Measurements from ENCODE around the gene STK32B.

The STK32B gene

GRCh38 chr4:5128569-5128968, 77.3 kb downstream of the STK32B start:
- intact Hi-C loops (cut with micrococcal nuclease) = no loop called here
- Mint-ChIP-seq H3K9me3 (peaks cover 14% of the 10 kb centered on the region), H3K27me3 (no peaks in the 10 kb centered on the region), H3K4me1 (ENCODE audit: low read depth) (no peaks in the 10 kb centered on the region), H3K36me3 (ENCODE audit: low read depth) (no peaks in the 10 kb centered on the region), H3K4me3 (no peak overlapping the region), H3K27ac (no peak overlapping the region)

DNA sequence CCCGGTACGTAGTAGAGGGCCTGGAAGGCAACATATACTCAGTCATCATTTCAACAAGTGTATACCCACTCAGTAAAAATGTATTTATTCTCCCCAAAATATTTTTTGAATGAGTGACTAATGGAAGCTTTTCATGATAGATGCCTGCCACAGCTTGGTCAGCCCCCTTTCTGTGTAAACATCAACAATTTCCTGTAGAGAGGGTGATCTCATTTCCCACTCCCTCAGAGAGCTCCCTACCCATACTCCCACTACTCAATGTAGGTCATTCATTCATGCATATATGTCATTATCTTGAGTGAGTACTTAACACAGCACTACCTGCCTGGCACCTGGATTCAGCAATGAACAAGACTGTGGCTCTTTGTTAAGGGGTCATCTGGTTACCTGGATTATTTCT, 81.9 kb downstream of the STK32B start:
- intact Hi-C loops (cut with micrococcal nuclease) = no loop called here
- H3K9me3 Mint-ChIP-seq = peaks cover 14% of the 10 kb centered on the region
- no peaks in the 10 kb centered on the region for H3K27me3 Mint-ChIP-seq
- H3K4me3 Mint-ChIP-seq = no peak overlapping the region
- H3K4me1 Mint-ChIP-seq (ENCODE audit: low read depth) = no peaks in the 10 kb centered on the region
- H3K27ac Mint-ChIP-seq = no peak overlapping the region
- no peaks in the 10 kb centered on the region for H3K36me3 Mint-ChIP-seq (ENCODE audit: low read depth)

GRCh38 chr4:5133933-5134594, 82.8 kb downstream of the STK32B start:
- no peak overlapping the region for H3K4me3 Mint-ChIP-seq
- intact Hi-C loops (cut with micrococcal nuclease) = no loop called here

GRCh38 chr4:5134620-5135019, 83.3 kb downstream of the STK32B start:
- Mint-ChIP-seq H3K4me1 (ENCODE audit: low read depth) (no peaks in the 10 kb centered on the region), H3K4me3 (no peak overlapping the region), H3K27me3 (no peaks in the 10 kb centered on the region), H3K27ac (no peak overlapping the region), H3K9me3 (peaks cover 14% of the 10 kb centered on the region), H3K36me3 (ENCODE audit: low read depth) (no peaks in the 10 kb centered on the region)
- intact Hi-C loops (cut with micrococcal nuclease) = no loop called here

More at GRCh38 chr4:5133933-5134594, 82.8 kb downstream of the STK32B start:
- H3K36me3 Mint-ChIP-seq (ENCODE audit: low read depth) = no peaks in the 10 kb centered on the region
- H3K27ac Mint-ChIP-seq = no peak overlapping the region
- H3K4me1 Mint-ChIP-seq (ENCODE audit: low read depth) = no peaks in the 10 kb centered on the region
- no peaks in the 10 kb centered on the region for H3K27me3 Mint-ChIP-seq
- peaks cover 14% of the 10 kb centered on the region for H3K9me3 Mint-ChIP-seq

GRCh38 chr4:5137226-5137625, 85.9 kb downstream of the STK32B start:
- intact Hi-C loops (cut with micrococcal nuclease) = no loop called here
- H3K4me3 Mint-ChIP-seq = no peak overlapping the region
- H3K9me3 Mint-ChIP-seq = no peaks in the 10 kb centered on the region
- H3K36me3 Mint-ChIP-seq (ENCODE audit: low read depth) = no peaks in the 10 kb centered on the region
- no peaks in the 10 kb centered on the region for H3K27me3 Mint-ChIP-seq
- no peak overlapping the region for H3K27ac Mint-ChIP-seq
- no peaks in the 10 kb centered on the region for H3K4me1 Mint-ChIP-seq (ENCODE audit: low read depth)

DNA sequence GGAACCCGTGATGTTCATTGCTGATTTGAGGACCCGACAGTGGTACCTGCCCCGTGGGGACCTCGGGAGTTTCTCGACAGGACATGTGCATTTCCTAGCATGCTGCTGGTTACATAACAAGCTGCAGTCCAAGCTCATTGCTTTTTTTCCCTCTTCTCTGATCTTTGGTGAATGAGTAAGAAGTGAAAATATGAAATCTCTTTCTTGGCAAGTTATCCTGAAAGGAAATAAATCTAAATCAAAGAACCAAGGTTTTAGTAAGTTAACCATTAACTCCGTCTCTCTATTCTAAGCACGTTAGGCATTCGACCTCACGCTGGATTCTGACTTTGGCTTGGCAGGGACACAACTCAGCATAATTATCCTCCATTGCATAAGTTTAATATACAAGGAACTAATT, 86.6 kb downstream of the STK32B start:
- no peaks in the 10 kb centered on the region for H3K4me1 Mint-ChIP-seq (ENCODE audit: low read depth)
- no peaks in the 10 kb centered on the region for H3K9me3 Mint-ChIP-seq
- no peaks in the 10 kb centered on the region for H3K27me3 Mint-ChIP-seq
- no peaks in the 10 kb centered on the region for H3K36me3 Mint-ChIP-seq (ENCODE audit: low read depth)
- no peak overlapping the region for H3K27ac Mint-ChIP-seq
- intact Hi-C loops (cut with micrococcal nuclease) = no loop called here
- H3K4me3 Mint-ChIP-seq = no peak overlapping the region

DNA sequence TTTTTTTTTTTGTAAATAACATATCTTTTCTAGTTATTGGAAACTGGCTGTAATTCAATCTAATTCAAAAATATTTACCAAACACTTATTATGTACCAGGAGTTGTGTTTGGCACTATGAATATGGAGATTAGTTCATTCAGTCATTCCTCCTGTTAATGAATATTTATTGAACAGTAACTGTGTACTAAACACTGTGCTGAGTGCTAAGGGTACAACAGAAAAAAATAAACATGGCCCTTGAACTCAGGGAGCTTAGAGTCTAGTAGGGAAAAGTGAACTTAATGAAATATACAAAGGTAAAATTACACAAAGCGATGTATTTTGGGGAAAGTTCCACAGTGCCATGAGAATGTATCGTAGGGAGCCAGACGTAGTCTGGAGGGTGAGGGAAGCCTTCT, 87.1 kb downstream of the STK32B start:
- intact Hi-C loops (cut with micrococcal nuclease) = no loop called here
- Mint-ChIP-seq H3K27ac (no peak overlapping the region), H3K9me3 (no peaks in the 10 kb centered on the region), H3K27me3 (no peaks in the 10 kb centered on the region), H3K4me1 (ENCODE audit: low read depth) (no peaks in the 10 kb centered on the region), H3K4me3 (no peak overlapping the region), H3K36me3 (ENCODE audit: low read depth) (no peaks in the 10 kb centered on the region)

GRCh38 chr4:5139141-5139540, 87.9 kb downstream of the STK32B start:
- Mint-ChIP-seq H3K27me3 (no peaks in the 10 kb centered on the region), H3K27ac (no peak overlapping the region), H3K9me3 (no peaks in the 10 kb centered on the region), H3K4me1 (ENCODE audit: low read depth) (no peaks in the 10 kb centered on the region), H3K36me3 (ENCODE audit: low read depth) (no peaks in the 10 kb centered on the region), H3K4me3 (no peak overlapping the region)
- intact Hi-C loops (cut with micrococcal nuclease) = no loop called here

- intact Hi-C loops (cut with micrococcal nuclease) = loop anchor here (1.0 kb wide), 2 partner anchors 92 to 147 kb away; no protein-coding TSS in a partner anchor
- Mint-ChIP-seq H3K27me3 (no peaks in the 10 kb centered on the region), H3K36me3 (ENCODE audit: low read depth) (no peaks in the 10 kb centered on the region), H3K9me3 (no peaks in the 10 kb centered on the region), H3K27ac (no peak overlapping the region), H3K4me3 (no peak overlapping the region), H3K4me1 (ENCODE audit: low read depth) (no peaks in the 10 kb centered on the region)
Observed at GRCh38 chr4:5141802-5142201, 90.5 kb downstream of the STK32B start.

DNA sequence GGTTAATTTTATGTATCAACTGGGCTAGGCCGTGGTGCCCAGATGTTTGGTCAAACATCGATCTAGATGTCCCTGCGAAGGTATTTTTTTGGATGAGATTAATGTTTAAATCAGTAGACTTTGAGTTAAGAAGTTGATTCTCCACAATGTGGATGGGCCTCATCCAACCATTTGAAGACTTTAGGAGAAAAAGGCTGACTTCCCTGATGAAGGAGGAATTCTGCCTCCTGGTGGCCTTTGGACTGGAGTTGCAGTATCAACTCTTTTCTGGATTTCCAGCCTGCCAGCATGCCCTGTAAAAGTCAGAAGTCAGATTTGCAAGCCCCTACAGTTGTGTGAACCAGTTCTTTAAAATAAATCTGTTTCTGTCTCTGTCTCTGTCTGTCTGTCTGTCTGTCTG, 91.4 kb downstream of the STK32B start:
- Mint-ChIP-seq H3K9me3 (no peaks in the 10 kb centered on the region), H3K36me3 (ENCODE audit: low read depth) (no peaks in the 10 kb centered on the region), H3K27me3 (no peaks in the 10 kb centered on the region), H3K27ac (no peak overlapping the region), H3K4me1 (ENCODE audit: low read depth) (no peaks in the 10 kb centered on the region), H3K4me3 (no peak overlapping the region)
- intact Hi-C loops (cut with micrococcal nuclease) = loop anchor here (1.0 kb wide), 2 partner anchors 92 to 147 kb away; no protein-coding TSS in a partner anchor

DNA sequence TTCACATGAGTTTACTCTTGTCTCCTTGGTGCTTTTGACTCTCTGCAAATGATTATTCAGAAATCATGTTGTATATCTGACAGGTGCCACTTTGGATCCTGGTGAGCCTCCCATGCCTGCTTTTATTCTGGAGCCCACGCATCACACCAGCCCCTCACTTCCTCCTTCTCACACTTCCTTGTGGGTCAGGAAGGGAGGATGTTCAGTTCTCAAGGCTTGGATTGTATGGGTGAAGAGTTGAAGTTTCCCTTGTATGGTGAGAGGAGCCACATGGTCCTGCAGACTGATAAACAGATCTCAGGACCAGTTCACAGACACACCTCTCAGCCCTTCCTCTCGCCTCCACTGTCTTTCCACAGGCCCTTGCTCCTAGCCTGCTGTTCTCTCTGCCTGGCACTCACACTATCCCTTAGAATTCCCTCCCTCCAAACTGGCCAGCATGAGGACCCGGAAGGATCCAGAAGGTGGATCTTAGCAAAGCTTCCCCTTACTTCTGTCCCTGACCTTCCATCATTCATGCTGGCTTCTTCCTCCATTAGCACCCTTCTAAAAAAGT, 92.1 kb downstream of the STK32B start:
- H3K9me3 Mint-ChIP-seq = no peaks in the 10 kb centered on the region
- H3K27me3 Mint-ChIP-seq = no peaks in the 10 kb centered on the region
- intact Hi-C loops (cut with micrococcal nuclease) = no loop called here
- H3K4me1 Mint-ChIP-seq (ENCODE audit: low read depth) = no peaks in the 10 kb centered on the region
- H3K27ac Mint-ChIP-seq = no peak overlapping the region
- H3K4me3 Mint-ChIP-seq = no peak overlapping the region
- no peaks in the 10 kb centered on the region for H3K36me3 Mint-ChIP-seq (ENCODE audit: low read depth)

DNA sequence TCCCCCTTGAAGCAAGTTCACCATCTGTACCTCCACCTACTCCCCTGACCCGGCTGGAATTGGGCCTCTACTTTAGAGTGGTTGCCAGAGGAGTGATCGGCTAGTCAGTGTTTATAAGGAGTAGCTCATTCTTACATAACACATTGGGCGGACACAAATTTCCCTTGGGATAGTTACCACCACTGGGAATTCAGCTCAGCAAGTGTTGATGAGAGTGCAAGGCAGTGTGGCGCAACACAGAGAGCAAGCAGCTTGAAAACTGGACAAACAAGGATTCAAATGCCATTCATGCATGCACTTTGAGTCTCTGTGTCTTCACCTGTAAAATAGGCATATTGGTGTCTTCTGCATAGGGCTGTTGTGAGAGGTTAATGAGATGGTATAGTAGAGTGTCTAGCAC, 92.7 kb downstream of the STK32B start:
- Mint-ChIP-seq H3K27ac (no peak overlapping the region), H3K27me3 (no peaks in the 10 kb centered on the region), H3K36me3 (ENCODE audit: low read depth) (no peaks in the 10 kb centered on the region), H3K4me1 (ENCODE audit: low read depth) (no peaks in the 10 kb centered on the region), H3K4me3 (no peak overlapping the region), H3K9me3 (no peaks in the 10 kb centered on the region)
- intact Hi-C loops (cut with micrococcal nuclease) = no loop called here

DNA sequence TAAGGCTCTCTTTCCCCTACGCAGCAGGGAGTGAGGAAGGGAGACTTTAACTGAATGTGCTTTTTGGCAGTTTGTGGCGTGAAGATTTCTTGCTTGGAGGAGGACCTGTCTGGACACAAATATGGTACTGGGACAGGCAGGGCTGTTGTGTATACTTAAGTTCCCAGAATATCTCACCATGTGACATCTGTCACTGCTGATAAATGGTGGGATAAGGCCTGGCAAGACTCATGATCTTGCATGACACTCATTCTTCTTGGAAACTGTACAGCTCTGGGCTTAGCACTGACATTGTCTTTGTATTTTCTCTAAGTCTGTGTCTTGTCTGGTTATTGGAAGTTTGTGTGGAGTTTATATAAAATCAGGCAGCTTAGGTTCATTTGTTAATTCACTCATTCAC, 93.1 kb downstream of the STK32B start:
- no peaks in the 10 kb centered on the region for H3K4me1 Mint-ChIP-seq (ENCODE audit: low read depth)
- intact Hi-C loops (cut with micrococcal nuclease) = no loop called here
- no peak overlapping the region for H3K27ac Mint-ChIP-seq
- H3K36me3 Mint-ChIP-seq (ENCODE audit: low read depth) = no peaks in the 10 kb centered on the region
- no peaks in the 10 kb centered on the region for H3K27me3 Mint-ChIP-seq
- H3K4me3 Mint-ChIP-seq = no peak overlapping the region
- no peaks in the 10 kb centered on the region for H3K9me3 Mint-ChIP-seq

- Mint-ChIP-seq H3K4me3 (no peak overlapping the region), H3K4me1 (ENCODE audit: low read depth) (no peaks in the 10 kb centered on the region), H3K9me3 (no peaks in the 10 kb centered on the region)
Observed at GRCh38 chr4:5146248-5146647, 95.0 kb downstream of the STK32B start.

DNA sequence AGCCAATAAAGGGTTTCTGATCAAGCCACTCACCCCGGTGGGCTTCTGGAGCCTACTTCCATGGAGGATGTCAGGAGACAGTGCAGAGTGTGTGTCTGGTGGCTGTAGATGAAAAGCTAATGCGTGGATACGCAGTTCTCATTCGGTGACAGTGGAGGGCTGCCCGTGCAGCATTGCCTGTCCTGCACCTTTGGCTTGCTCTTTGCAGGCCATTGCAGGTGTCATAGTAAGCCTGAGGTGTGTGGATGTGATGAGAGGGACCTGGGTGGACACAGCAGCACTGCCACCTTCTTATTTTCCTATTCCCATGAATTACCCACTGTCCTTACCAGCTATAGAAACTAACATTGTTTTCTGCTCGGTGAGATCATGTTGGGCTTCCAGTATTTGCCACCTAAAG, 101.2 kb downstream of the STK32B start:
- Mint-ChIP-seq H3K4me3 (no peak overlapping the region), H3K27me3 (no peaks in the 10 kb centered on the region), H3K9me3 (no peaks in the 10 kb centered on the region), H3K27ac (no peak overlapping the region), H3K4me1 (ENCODE audit: low read depth) (no peaks in the 10 kb centered on the region), H3K36me3 (ENCODE audit: low read depth) (no peaks in the 10 kb centered on the region)
- intact Hi-C loops (cut with micrococcal nuclease) = no loop called here

More at GRCh38 chr4:5146248-5146647, 95.0 kb downstream of the STK32B start:
- Mint-ChIP-seq H3K27ac (no peak overlapping the region), H3K27me3 (no peaks in the 10 kb centered on the region), H3K36me3 (ENCODE audit: low read depth) (no peaks in the 10 kb centered on the region)
- intact Hi-C loops (cut with micrococcal nuclease) = no loop called here

Data from dendritic cell treated with granulocyte-macrophage colony-stimulating factor and Interleukin-4, amounts not matched to agents 40 ng/mL and 50 ng/mL, for 4 days (primary cell).